Sigmoid colon (tissue), 7 donors: Measurements from ENCODE around the gene CNST. TPM values are rescaled to one million over a fixed set of nuclear protein-coding genes. Genes with fewer than 3 reads are reported as not detected.

Source experiments
- DNase-seq: peaks from one replicate; pipeline ENCODE4 v3.0.0-alpha.2; 2019
- H3K27ac ChIP-seq, 4 donors: fragments of 200-600 bp; sonication (generic); one replicate each; pipeline ENCODE4 v1.5.1; 2016 to 2019; ENCODE audit warnings: mild to moderate bottlenecking in 1 of 4
- H3K27me3 ChIP-seq, 3 donors: fragments of 200-600 bp; sonication (generic); one replicate each; pipeline ENCODE4 v1.5.1; 2019; ENCODE audit warnings: mild to moderate bottlenecking in 1 of 3
- H3K36me3 ChIP-seq, 4 donors: fragments of 200-600 bp; sonication (generic); one replicate each; pipeline ENCODE4 v1.5.1; 2016 to 2019
- H3K4me1 ChIP-seq, 4 donors: fragments of 200-600 bp; sonication (generic); one replicate each; pipeline ENCODE4 v1.5.1; 2017 to 2019
- H3K4me3 ChIP-seq, 4 donors: fragments of 200-600 bp; sonication (generic); one replicate each; pipeline ENCODE4 v1.5.1; 2017 to 2019; ENCODE audit warnings: mild to moderate bottlenecking in 2 of 4, moderate library complexity in 1 of 4
- H3K9me3 ChIP-seq, 4 donors: fragments of 200-600 bp in 3 of 4; sonication (generic) in 3 of 4; one replicate each; pipeline versions ENCODE4 v1.5.1 to v1.6.1; 2013 to 2019
- EP300 ChIP-seq, 4 donors: sonication (generic); formaldehyde crosslinking; IDR thresholded peaks; one replicate each; pipeline ENCODE4 v1.6.1; 2017; ENCODE audit warnings: antibody characterized with exemption in 4 of 4
- POLR2A ChIP-seq, 2 donors: fragments of 450-650 bp; IDR thresholded peaks; one replicate each; pipeline ENCODE4 v1.6.1; 2016; ENCODE audit warnings: antibody characterized with exemption in 2 of 2, mild to moderate bottlenecking in 2 of 2, moderate library complexity in 2 of 2
- POLR2AphosphoS5 ChIP-seq, 4 donors: sonication (generic); formaldehyde crosslinking; IDR thresholded peaks; one replicate each; pipeline ENCODE4 v1.6.1; 2017; ENCODE audit warnings: antibody characterized with exemption in 4 of 4
- WGBS, 2 donors: extraction: QIAGEN DNeasy Blood & Tissue Kit; methylation state at CpG; one replicate each; pipeline ENCODE4 v1.1.7; 2013; 5-methylcytosine and 5-hydroxymethylcytosine counted together
- intact Hi-C: fragments of 100-400 bp; cut with DNase I; formaldehyde crosslinking; loops from one replicate; pipeline ENCODE4 v1.15.1; 2023
- polyA plus RNA-seq, 3 donors: library from polyadenylated mRNA; stranded (reverse); fragments of 200-250 nt; gene quantifications; one replicate each; pipeline ENCODE4 v1.2.3, GENCODE V29; 2013
- total RNA-seq, 4 donors: library from RNA; depleted of rRNA; stranded (reverse); fragments of >200 nt; gene quantifications; one replicate each; pipeline ENCODE4 v1.1.0, GENCODE V29; 2016
- TF ChIP-seq, protein P1 (sequence below), 4 experiments: fragments of 450-650 bp in 3 of 4; fragments of 200-600 bp in 1 of 4; IDR thresholded peaks; one replicate each; pipeline ENCODE4 v1.5.1; 2016 to 2019; ENCODE audit warnings: antibody characterized with exemption in 4 of 4, mild to moderate bottlenecking in 3 of 4, moderate library complexity in 2 of 4
- donor health status: healthy with polysubstance abuse.
- donor health status: Bipolar disorder and iron deficiency.
- donor health status: healthy.

Gene CNST
- total and polyA plus RNA-seq, 7 donors = 9.0 to 39.2 (median 26.0) TPM

- 19 to 72% methylated on average over 3 of the region's 3 CpGs for WGBS, 2 donors
- DNase-seq = no peak
- no peaks in the 10 kb centered on the region for H3K4me1 ChIP-seq
- H3K27ac ChIP-seq = no peak overlapping the region
- TF ChIP-seq, protein P1, sequence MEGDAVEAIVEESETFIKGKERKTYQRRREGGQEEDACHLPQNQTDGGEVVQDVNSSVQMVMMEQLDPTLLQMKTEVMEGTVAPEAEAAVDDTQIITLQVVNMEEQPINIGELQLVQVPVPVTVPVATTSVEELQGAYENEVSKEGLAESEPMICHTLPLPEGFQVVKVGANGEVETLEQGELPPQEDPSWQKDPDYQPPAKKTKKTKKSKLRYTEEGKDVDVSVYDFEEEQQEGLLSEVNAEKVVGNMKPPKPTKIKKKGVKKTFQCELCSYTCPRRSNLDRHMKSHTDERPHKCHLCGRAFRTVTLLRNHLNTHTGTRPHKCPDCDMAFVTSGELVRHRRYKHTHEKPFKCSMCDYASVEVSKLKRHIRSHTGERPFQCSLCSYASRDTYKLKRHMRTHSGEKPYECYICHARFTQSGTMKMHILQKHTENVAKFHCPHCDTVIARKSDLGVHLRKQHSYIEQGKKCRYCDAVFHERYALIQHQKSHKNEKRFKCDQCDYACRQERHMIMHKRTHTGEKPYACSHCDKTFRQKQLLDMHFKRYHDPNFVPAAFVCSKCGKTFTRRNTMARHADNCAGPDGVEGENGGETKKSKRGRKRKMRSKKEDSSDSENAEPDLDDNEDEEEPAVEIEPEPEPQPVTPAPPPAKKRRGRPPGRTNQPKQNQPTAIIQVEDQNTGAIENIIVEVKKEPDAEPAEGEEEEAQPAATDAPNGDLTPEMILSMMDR (IDR thresholded peaks at IDR 0.05) = no peak
- TF ChIP-seq POLR2A (IDR thresholded peaks at IDR 0.05) (no peak), POLR2AphosphoS5 (IDR thresholded peaks at IDR 0.05) (no peak), EP300 (IDR thresholded peaks at IDR 0.05) (no peak)
- H3K27me3 ChIP-seq = no peaks in the 10 kb centered on the region
- no peaks in the 10 kb centered on the region for H3K9me3 ChIP-seq
- peaks cover 0 to 34% (median 7%) of the 10 kb centered on the region in 4 donors for H3K36me3 ChIP-seq
- H3K4me3 ChIP-seq = no peak overlapping the region
- intact Hi-C loops = no loop called here
Measured at GRCh38 chr1:246537887-246538286, 28.4 kb upstream of the CNST start.

GRCh38 chr1:246540738-246541491 lies 25.3 kb upstream of the CNST start:
- 91 to 92% methylated on average over 7 of the region's 7 CpGs for WGBS, 2 donors
- Histone ChIP-seq H3K27ac (no peak overlapping the region), H3K27me3 (no peaks in the 10 kb centered on the region), H3K4me1 (no peaks in the 10 kb centered on the region), H3K4me3 (no peak overlapping the region), H3K9me3 (no peaks in the 10 kb centered on the region), H3K36me3 (peaks cover 6 to 62% (median 23%) of the 10 kb centered on the region in 4 donors)
- TF ChIP-seq EP300 (IDR thresholded peaks at IDR 0.05) (no peak), POLR2A (IDR thresholded peaks at IDR 0.05) (no peak), POLR2AphosphoS5 (IDR thresholded peaks at IDR 0.05) (no peak)
- TF ChIP-seq, protein P1 (IDR thresholded peaks at IDR 0.05) = no peak
- DNase-seq = no peak
- intact Hi-C loops = no loop called here

- 97 to 98% methylated on average over 1 of the region's 1 CpG for WGBS, 2 donors
- H3K27me3 ChIP-seq = no peaks in the 10 kb centered on the region
- no peak overlapping the region for H3K4me3 ChIP-seq
- TF ChIP-seq EP300 (IDR thresholded peaks at IDR 0.05) (no peak), POLR2AphosphoS5 (IDR thresholded peaks at IDR 0.05) (no peak), POLR2A (IDR thresholded peaks at IDR 0.05) (no peak)
- TF ChIP-seq, protein P1 (IDR thresholded peaks at IDR 0.05) = no peak
- no peaks in the 10 kb centered on the region for H3K4me1 ChIP-seq
- no peak for DNase-seq
- intact Hi-C loops = no loop called here
- H3K27ac ChIP-seq = no peak overlapping the region
- H3K9me3 ChIP-seq = no peaks in the 10 kb centered on the region
- peaks cover 6 to 91% (median 34%) of the 10 kb centered on the region in 4 donors for H3K36me3 ChIP-seq
Measured at GRCh38 chr1:246544001-246544400, 22.3 kb upstream of the CNST start.

GRCh38 chr1:246549665-246550064 lies 16.6 kb upstream of the CNST start:
- TF ChIP-seq, protein P1 (IDR thresholded peaks at IDR 0.05) = no peak
- TF ChIP-seq POLR2AphosphoS5 (IDR thresholded peaks at IDR 0.05) (no peak), POLR2A (IDR thresholded peaks at IDR 0.05) (no peak), EP300 (IDR thresholded peaks at IDR 0.05) (no peak)
- no peaks in the 10 kb centered on the region for H3K27me3 ChIP-seq
- peaks cover 0 to 90% (median 25%) of the 10 kb centered on the region in 4 donors for H3K36me3 ChIP-seq
- H3K27ac ChIP-seq = no peak overlapping the region
- H3K9me3 ChIP-seq = no peaks in the 10 kb centered on the region
- 43 to 44% methylated on average over 4 of the region's 4 CpGs for WGBS, 2 donors
- no peaks in the 10 kb centered on the region for H3K4me1 ChIP-seq
- intact Hi-C loops = no loop called here
- no peak for DNase-seq
- H3K4me3 ChIP-seq = no peak overlapping the region
